ENCODE measurements around the gene TMEM175. TPM values are rescaled to one million over a fixed set of nuclear protein-coding genes. Genes with fewer than 3 reads are reported as not detected.

The TMEM175 gene
- total and polyA plus RNA-seq, 2 of the 13 experiments (the other 11 are each of a cell fraction or from before 2014, with no cell fraction given) = 5.1 to 9.9 TPM

- TF ChIP-seq PLSCR1 (CRISPR knock-in tag; IDR thresholded peaks at IDR 0.05; ENCODE audit: borderline replicate concordance) (no peak), RBM39 (IDR thresholded peaks at IDR 0.05; ENCODE audit: low read depth, low read length, poor library complexity, severe bottlenecking) (no peak), AFF4 (CRISPR knock-in tag; IDR thresholded peaks at IDR 0.05) (no peak), ERF (CRISPR knock-in tag; IDR thresholded peaks at IDR 0.05) (no peak; the same call in 1 of the 2 replicates), ZKSCAN5 (CRISPR knock-in tag; IDR thresholded peaks at IDR 0.05) (no peak), MTF1 (CRISPR knock-in tag; IDR thresholded peaks at IDR 0.05) (no peak), KDM3A (CRISPR knock-in tag; IDR thresholded peaks at IDR 0.05; ENCODE audit: low read depth) (peak; percentile 62; the same call in 1 of the 2 replicates), ZNF414 (CRISPR knock-in tag; IDR thresholded peaks at IDR 0.05) (0 out of 2 replicates have a peak, but pooled peaks have one; percentile 38), SALL2 (CRISPR knock-in tag; IDR thresholded peaks at IDR 0.05) (no peak), ZNF44 (CRISPR knock-in tag; IDR thresholded peaks at IDR 0.05) (peak; percentile 71; the same call in 1 of the 2 replicates), MIER3 (CRISPR knock-in tag; IDR thresholded peaks at IDR 0.05; ENCODE audit: borderline replicate concordance) (no peak), FOXA1 (IDR thresholded peaks at IDR 0.05) (no peak), FOXA1 (CRISPR knock-in tag; IDR thresholded peaks at IDR 0.05) (no peak; the same call in 1 of the 2 replicates), ZBTB10 (CRISPR knock-in tag; IDR thresholded peaks at IDR 0.05; ENCODE audit: borderline replicate concordance) (no peak), DR1 (CRISPR knock-in tag; IDR thresholded peaks at IDR 0.05) (0 out of 2 replicates have a peak, but pooled peaks have one; percentile 24), ZNF124 (CRISPR knock-in tag; IDR thresholded peaks at IDR 0.05) (no peak; the same call in 1 of the 2 replicates), PLRG1 (conservative IDR thresholded peaks at IDR 0.05) (no peak), KDM2A (CRISPR knock-in tag; IDR thresholded peaks at IDR 0.05; ENCODE audit: borderline replicate concordance, low read depth) (peak; percentile 72; the same call in 1 of the 2 replicates), CBX2 (IDR thresholded peaks at IDR 0.05; ENCODE audit: low read depth, low read length) (no peak), CBX2 (CRISPR knock-in tag; IDR thresholded peaks at IDR 0.05; ENCODE audit: low read depth) (no peak)
These were observed at the start of gene TMEM175, which contains the start of gene GAK (continued) for GRCh38 chr4:931960-932712.

Data from HepG2 (cell line).